C4-2B (cell line): ENCODE results near the gene FTCDNL1.

Experiments
- ZFX ChIP-seq: fragments of 450-650 bp; IDR thresholded peaks from 2 replicates; pipeline ENCODE4 v1.6.1; 2017
- TF ChIP-seq, protein P1 (sequence below): fragments of 450-650 bp; conservative IDR thresholded peaks from 2 replicates; pipeline ENCODE4 v1.5.1; 2017; ENCODE audit warnings: mild to moderate bottlenecking

DNA sequence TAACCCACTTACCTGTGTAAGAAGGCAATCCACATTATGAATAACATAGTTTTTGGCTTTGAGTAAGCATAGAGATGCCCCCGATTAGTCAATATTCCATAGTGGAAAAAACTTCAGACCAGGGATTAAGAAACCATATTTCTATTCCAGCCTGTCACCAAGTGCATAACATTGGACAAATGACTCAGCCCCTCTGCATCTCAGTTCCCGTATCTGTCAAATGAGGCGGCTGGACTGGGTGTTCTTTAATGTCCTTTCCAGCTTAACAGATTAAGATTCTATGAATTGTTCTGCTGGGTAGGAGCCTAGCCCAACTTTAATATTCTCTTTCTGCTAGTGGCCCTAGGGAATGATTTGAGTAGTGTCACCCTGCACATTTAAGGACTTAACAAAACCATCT, 11.8 kb upstream of the FTCDNL1 start:
- TF ChIP-seq, protein P1, sequence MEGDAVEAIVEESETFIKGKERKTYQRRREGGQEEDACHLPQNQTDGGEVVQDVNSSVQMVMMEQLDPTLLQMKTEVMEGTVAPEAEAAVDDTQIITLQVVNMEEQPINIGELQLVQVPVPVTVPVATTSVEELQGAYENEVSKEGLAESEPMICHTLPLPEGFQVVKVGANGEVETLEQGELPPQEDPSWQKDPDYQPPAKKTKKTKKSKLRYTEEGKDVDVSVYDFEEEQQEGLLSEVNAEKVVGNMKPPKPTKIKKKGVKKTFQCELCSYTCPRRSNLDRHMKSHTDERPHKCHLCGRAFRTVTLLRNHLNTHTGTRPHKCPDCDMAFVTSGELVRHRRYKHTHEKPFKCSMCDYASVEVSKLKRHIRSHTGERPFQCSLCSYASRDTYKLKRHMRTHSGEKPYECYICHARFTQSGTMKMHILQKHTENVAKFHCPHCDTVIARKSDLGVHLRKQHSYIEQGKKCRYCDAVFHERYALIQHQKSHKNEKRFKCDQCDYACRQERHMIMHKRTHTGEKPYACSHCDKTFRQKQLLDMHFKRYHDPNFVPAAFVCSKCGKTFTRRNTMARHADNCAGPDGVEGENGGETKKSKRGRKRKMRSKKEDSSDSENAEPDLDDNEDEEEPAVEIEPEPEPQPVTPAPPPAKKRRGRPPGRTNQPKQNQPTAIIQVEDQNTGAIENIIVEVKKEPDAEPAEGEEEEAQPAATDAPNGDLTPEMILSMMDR = no peak
- no peak for TF ChIP-seq ZFX
